Vagina (tissue), 1 donor: ENCODE data around the gene CCDC39. TPM values are rescaled to one million over a fixed set of nuclear protein-coding genes. Genes with fewer than 3 reads are reported as not detected.

ENCODE experiments used
- small RNA-seq: library from RNA; depleted of rRNA; stranded (forward); fragments of <200 nt; gene quantifications from one replicate; pipeline ENCODE3, GENCODE V24; 2016
- total RNA-seq: library from RNA; depleted of rRNA; stranded (reverse); fragments of >200 nt; gene quantifications from one replicate; pipeline ENCODE4 v1.2.3, GENCODE V29; 2016

Gene CCDC39
- total RNA-seq, 1 donor from 2014 or later = not detected

Small RNA genes lying within 50 kb of the gene (small RNA-seq; reads per million reads assigned to genes)
- gene AC068298.1 (not detected), gene RNU6-486P (not detected)

Other genes with a start within 250 kb of the CCDC39 start
- 60.4 TPM for gene TTC14, start 77.3 kb downstream of the CCDC39 start, total RNA-seq
- gene FXR1, start 233.2 kb upstream of the CCDC39 start, total RNA-seq = 99.7 TPM